ENCODE data around the gene CCDC192. TPM values are rescaled to one million over a fixed set of nuclear protein-coding genes. Genes with fewer than 3 reads are reported as not detected.

Gene CCDC192
- total RNA-seq, 4 donors from 2014 or later: 1.0 to 2.3 (median 1.1) TPM; not detected in 1

DNA sequence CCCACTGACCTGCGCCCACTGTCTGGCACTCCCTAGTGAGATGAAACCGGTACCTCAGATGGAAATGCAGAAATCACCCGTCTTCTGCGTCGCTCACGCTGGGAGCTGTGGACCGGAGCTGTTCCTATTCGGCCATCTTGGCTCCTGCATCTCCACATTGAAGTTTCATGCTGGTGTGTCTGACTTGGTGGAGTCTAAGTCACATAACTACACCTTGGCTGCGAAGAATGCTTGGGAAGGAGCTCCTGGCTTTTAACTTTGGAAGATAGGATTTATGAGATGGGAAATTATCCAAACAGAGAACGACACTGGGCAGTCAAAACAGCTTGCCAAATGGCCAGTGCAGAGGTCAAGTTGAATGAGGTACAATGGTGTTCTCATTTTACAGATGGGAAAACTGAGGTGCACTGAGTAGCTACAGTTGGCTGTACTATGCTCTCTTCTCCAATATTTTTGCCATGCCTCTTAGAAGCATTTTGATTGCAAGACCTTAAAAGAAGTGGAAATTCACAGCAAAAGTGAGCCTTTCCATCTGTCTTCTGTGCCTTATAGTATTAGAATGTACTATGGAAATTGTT is 36.7 kb downstream of the CCDC192 start:
- TF ChIP-seq, protein P1, sequence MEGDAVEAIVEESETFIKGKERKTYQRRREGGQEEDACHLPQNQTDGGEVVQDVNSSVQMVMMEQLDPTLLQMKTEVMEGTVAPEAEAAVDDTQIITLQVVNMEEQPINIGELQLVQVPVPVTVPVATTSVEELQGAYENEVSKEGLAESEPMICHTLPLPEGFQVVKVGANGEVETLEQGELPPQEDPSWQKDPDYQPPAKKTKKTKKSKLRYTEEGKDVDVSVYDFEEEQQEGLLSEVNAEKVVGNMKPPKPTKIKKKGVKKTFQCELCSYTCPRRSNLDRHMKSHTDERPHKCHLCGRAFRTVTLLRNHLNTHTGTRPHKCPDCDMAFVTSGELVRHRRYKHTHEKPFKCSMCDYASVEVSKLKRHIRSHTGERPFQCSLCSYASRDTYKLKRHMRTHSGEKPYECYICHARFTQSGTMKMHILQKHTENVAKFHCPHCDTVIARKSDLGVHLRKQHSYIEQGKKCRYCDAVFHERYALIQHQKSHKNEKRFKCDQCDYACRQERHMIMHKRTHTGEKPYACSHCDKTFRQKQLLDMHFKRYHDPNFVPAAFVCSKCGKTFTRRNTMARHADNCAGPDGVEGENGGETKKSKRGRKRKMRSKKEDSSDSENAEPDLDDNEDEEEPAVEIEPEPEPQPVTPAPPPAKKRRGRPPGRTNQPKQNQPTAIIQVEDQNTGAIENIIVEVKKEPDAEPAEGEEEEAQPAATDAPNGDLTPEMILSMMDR (IDR thresholded peaks at IDR 0.05; ENCODE audit: low read depth): no peak

DNA sequence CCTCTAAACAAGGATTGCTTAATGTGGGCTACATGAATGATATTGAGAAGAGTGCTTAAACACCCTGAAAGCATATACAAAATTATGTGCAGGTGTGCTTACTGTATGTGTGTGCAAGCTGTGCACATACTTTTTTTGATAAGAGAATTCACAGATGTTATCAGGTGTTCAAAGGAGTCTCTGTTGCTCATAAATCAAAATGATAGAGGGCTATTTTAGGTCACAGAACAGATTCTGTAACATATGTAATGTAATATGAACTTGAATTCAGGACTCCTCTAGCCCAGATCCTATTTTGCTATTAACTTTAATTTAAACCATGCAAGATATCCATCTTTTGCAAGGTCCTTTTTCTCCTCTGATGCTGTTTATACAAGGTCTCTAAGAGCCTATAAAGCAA is 38.2 kb downstream of the CCDC192 start:
- TF ChIP-seq, protein P1 (IDR thresholded peaks at IDR 0.05; ENCODE audit: low read depth): no peak

DNA sequence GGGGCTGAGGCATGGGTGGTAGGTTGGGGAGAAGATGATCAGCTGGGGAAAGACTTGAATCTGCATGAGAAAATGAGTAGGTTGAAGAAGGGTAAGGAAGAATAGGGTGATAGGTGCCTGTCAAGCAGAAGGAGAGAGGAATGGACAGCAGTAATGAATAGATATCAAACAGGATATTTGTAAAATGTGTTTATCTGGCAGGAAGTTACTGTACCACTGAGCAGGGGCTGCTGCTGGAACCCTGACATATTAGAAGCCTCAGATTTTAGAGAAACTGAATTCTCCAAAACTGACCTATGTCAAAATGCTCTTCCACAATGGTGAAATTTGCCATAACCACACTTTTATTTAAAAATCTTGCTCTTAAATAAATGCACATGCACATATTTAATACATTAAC is 41.0 kb downstream of the CCDC192 start:
- TF ChIP-seq, protein P1 (IDR thresholded peaks at IDR 0.05; ENCODE audit: low read depth): no peak

DNA sequence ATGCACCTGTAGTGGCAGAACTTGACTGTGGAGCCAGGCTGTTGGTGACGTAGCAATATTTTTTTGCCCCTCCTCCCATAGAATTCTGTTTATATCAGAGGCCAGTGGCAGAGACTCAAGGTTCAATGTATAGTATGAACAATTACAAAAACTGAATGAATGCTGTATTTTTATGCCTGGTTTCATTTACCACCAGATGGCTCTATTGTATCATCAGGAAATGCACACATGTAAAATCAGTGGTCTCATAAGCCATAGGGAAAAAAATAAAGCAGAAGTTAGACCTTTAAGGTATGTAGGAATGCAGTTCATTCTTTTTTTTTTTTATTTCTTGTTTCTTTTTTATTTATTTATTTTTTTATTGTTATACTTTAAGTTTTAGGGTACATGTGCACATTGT is 43.6 kb downstream of the CCDC192 start:
- TF ChIP-seq, protein P1 (IDR thresholded peaks at IDR 0.05; ENCODE audit: low read depth): no peak

DNA sequence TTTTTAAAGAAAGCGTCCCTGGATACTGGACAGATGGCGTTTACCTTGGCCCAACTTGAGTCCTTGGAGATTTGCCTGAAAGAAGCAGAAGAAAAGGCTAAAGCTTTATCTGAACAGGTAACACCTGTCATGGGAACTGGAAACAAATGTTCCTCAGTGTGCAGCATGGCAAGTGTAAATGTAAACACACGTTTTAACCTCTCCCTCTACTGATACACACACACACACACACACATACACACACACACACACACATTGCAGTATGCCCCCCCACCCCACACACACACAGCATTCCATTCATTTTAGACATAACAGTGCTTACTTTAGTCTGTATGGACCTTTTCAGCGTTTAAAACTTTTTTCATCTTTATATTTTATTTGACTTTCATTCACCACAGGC is 51.1 kb downstream of the CCDC192 start:
- TF ChIP-seq, protein P1 (IDR thresholded peaks at IDR 0.05; ENCODE audit: low read depth): no peak

DNA sequence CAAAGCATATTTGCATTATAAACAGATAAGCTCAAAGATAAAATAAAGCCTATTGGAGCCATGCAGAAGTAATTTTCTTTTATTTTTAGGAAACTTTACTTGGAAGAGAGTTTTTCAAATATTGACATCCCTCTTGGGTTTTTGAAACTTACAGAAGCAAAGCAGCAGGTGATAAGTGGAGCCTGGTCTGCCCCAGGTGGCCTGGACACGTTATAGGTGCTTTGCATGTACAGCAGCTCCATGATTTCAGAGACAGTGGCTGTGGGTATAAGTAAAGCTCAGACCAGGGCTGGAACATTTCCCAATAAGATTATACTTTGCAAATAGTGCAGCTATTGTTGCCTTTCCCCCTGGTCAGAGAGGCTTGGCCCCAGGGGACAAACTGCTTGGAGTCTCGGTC is 51.5 kb downstream of the CCDC192 start:
- TF ChIP-seq, protein P1 (IDR thresholded peaks at IDR 0.05; ENCODE audit: low read depth): no peak

DNA sequence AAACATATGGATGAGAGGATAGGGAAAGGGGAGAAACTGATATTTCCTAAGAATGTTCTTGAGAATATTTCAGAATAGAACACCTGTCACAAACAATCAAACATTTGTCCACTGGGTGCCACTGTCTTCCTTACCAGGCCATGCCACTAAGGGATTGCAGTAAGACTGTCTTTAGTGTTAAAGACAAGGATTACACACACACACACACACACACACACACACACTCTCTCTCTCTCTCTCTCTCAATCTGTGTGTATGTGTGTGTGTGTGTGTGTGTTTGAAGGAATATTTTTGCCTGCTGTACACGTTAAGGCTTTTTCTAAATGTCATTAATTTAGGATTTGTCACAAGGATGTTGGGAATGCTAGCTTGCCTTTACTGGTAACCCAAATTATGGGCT is 54.4 kb downstream of the CCDC192 start:
- TF ChIP-seq, protein P1 (IDR thresholded peaks at IDR 0.05; ENCODE audit: low read depth): no peak
